Dendritic cell treated with granulocyte-macrophage colony-stimulating factor and Interleukin-4, amounts not matched to agents 40 ng/mL and 50 ng/mL, for 4 days (primary cell): Measurements from ENCODE around the gene AK2.
"Not testable (repeated sequence)": the region's sequence is repeated elsewhere in the genome, so short reads cannot be mapped to it uniquely, and the experiment has no call there.

ENCODE experiments used
- H3K27ac Mint-ChIP-seq: one replicate; pipeline ENCODE4 v1.8.0; 2022; ENCODE audit warnings: mild to moderate bottlenecking, mixed read lengths
- H3K27me3 Mint-ChIP-seq: one replicate; pipeline ENCODE4 v1.8.0; 2022; ENCODE audit warnings: mild to moderate bottlenecking, mixed read lengths
- H3K36me3 Mint-ChIP-seq: one replicate; pipeline ENCODE4 v1.8.0; 2022; ENCODE audit warnings: low read depth, mixed read lengths
- H3K4me1 Mint-ChIP-seq: one replicate; pipeline ENCODE4 v1.8.0; 2022; ENCODE audit warnings: low read depth, mixed read lengths
- H3K4me3 Mint-ChIP-seq: one replicate; pipeline ENCODE4 v1.8.0; 2022; ENCODE audit warnings: mild to moderate bottlenecking, moderate library complexity, mixed read lengths
- H3K9me3 Mint-ChIP-seq: one replicate; pipeline ENCODE4 v1.8.0; 2022; ENCODE audit warnings: mixed read lengths
- intact Hi-C: fragments of 100-400 bp; cut with micrococcal nuclease; formaldehyde crosslinking; loops from one replicate; pipeline ENCODE4 v1.15.0; 2022

The AK2 gene

GRCh38 chr1:32978854-32979253 lies 57.8 kb downstream of the AK2 start:
- intact Hi-C loops = no loop called here
- no peak overlapping the region for H3K4me3 Mint-ChIP-seq
- peak overlapping the region; percentile 99 for H3K27ac Mint-ChIP-seq
- peaks cover 75% of the 10 kb centered on the region for H3K4me1 Mint-ChIP-seq
- H3K36me3 Mint-ChIP-seq = peaks cover 6% of the 10 kb centered on the region
- no peaks in the 10 kb centered on the region for H3K9me3 Mint-ChIP-seq
- H3K27me3 Mint-ChIP-seq = peaks cover 1% of the 10 kb centered on the region

DNA sequence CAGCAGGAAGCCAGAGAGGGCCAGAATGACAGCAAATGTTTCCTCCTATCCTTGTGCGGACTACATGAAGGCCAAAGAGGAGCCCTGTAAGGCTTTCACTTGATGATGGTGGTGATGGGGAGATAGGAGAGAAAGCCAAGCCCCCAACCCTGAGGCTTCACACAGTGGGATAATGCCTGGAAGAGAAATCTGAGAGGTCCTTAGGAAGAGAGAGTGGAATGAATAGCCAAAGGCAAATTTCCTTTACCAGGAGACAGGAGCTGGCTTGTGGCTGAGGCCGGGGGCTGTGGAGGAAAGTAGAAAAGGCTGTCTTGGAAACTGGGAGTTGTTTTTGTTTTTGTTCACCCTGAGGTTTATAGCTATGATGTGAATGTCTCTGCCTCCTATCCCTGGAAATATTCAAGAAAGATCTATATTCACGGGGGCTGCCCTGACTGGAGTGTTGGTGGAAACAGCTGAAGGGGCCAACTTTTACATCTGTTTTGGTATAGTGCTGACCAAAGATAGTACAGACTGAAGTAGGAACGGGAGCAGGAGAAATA lies 59.1 kb downstream of the AK2 start:
- peaks cover 67% of the 10 kb centered on the region for H3K4me1 Mint-ChIP-seq
- intact Hi-C loops = no loop called here
- H3K4me3 Mint-ChIP-seq = no peak overlapping the region
- peaks cover 6% of the 10 kb centered on the region for H3K36me3 Mint-ChIP-seq
- peaks cover 2% of the 10 kb centered on the region for H3K27me3 Mint-ChIP-seq
- no peaks in the 10 kb centered on the region for H3K9me3 Mint-ChIP-seq
- H3K27ac Mint-ChIP-seq = peak overlapping the region; percentile 69

- intact Hi-C loops, H3K36me3 Mint-ChIP-seq: not testable (repeated sequence)
Observed at GRCh38 chr1:32975055-32975454, 61.6 kb downstream of the AK2 start.

GRCh38 chr1:32973458-32973857 lies 63.2 kb downstream of the AK2 start:
- intact Hi-C loops, H3K36me3 Mint-ChIP-seq, H3K9me3 Mint-ChIP-seq, H3K4me3 Mint-ChIP-seq: not testable (repeated sequence)
- peaks cover 65% of the 10 kb centered on the region for H3K4me1 Mint-ChIP-seq
- H3K27me3 Mint-ChIP-seq = peaks cover 13% of the 10 kb centered on the region
- peak overlapping the region; percentile 78 for H3K27ac Mint-ChIP-seq

More at GRCh38 chr1:32975055-32975454, 61.6 kb downstream of the AK2 start:
- Mint-ChIP-seq H3K4me1 (peaks cover 66% of the 10 kb centered on the region), H3K27me3 (peaks cover 13% of the 10 kb centered on the region), H3K27ac (peak overlapping the region; percentile 76)
- H3K9me3 Mint-ChIP-seq, H3K4me3 Mint-ChIP-seq: not testable (repeated sequence)

- peaks cover 6% of the 10 kb centered on the region for H3K36me3 Mint-ChIP-seq
- peak overlapping the region; percentile 73 for H3K4me3 Mint-ChIP-seq
- intact Hi-C loops = no loop called here
- peaks cover 13% of the 10 kb centered on the region for H3K27me3 Mint-ChIP-seq
- peak overlapping the region; percentile 78 for H3K27ac Mint-ChIP-seq
- no peaks in the 10 kb centered on the region for H3K9me3 Mint-ChIP-seq
- peaks cover 65% of the 10 kb centered on the region for H3K4me1 Mint-ChIP-seq
Observed at GRCh38 chr1:32972814-32973428, 63.8 kb downstream of the AK2 start.

DNA sequence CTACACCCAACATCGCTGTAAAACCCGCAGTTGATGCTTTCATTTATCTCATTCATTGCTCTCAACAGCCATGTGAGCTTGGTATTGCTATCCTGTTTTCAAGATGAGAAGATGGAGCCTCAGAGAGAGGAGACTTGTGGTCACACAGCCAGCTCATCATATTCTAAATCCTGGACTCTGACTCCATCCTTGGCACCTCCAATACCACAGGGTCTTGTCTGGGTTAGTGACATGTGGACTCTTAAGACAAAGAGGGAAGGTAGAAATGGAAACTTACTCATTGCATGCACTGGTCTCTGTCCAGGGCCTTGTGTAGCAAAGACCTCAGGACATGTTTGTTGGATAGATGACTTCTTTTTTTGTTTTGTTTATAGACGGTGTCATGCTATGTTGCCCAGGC lies 65.1 kb downstream of the AK2 start:
- Mint-ChIP-seq H3K9me3 (no peaks in the 10 kb centered on the region), H3K4me1 (peaks cover 65% of the 10 kb centered on the region), H3K4me3 (no peak overlapping the region), H3K27me3 (peaks cover 13% of the 10 kb centered on the region), H3K27ac (peak overlapping the region; percentile 48), H3K36me3 (peaks cover 6% of the 10 kb centered on the region)
- intact Hi-C loops = no loop called here

DNA sequence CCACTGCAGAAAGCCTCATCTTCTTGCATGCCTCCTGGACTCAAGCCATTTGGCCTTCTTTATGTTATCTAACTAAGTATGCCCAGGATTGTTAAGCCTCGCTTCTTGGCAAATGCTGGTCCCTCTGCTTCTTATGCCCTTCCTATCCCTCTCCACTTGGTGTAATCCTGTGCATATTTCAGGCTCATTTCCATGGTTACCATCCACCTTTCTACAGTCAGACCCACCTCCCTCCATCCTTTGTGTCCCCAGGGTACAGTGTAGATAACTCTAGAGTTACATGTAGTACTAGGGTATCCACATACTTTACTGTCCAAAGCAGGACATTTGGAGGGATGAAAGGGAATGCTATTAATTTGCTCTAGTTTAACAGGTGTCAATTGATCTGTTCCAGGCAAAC lies 65.5 kb downstream of the AK2 start:
- Mint-ChIP-seq H3K4me3 (no peak overlapping the region), H3K27ac (peak overlapping the region; percentile 48), H3K9me3 (no peaks in the 10 kb centered on the region), H3K27me3 (peaks cover 13% of the 10 kb centered on the region), H3K36me3 (peaks cover 6% of the 10 kb centered on the region), H3K4me1 (peaks cover 70% of the 10 kb centered on the region)
- intact Hi-C loops = no loop called here

DNA sequence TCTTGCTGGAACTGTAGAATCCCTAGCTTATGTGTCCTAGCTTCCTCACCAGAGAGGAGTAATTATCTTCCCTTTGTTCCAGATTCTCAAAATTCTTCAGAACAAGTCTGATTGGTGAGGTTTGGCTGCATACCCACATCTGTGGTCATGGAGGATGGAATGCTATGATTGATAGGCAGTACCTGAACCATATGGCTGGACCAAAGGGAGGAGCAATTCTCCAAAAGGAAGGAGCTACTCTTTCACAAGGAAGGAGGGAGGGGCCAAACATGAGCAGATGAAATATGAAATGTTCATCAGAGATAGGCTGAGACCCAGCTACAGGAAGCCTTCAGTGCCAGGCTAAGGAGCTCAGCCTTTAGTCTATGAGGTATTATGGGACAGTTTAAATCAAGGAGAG lies 67.1 kb downstream of the AK2 start:
- Mint-ChIP-seq H3K4me3 (no peak overlapping the region), H3K27ac (peak overlapping the region; percentile 13), H3K27me3 (peaks cover 12% of the 10 kb centered on the region), H3K4me1 (peaks cover 75% of the 10 kb centered on the region), H3K36me3 (no peaks in the 10 kb centered on the region), H3K9me3 (no peaks in the 10 kb centered on the region)
- intact Hi-C loops = loop anchor here (10.0 kb wide), 1 partner anchor 115 kb away; the partner anchor contains the start of gene AZIN2

- H3K27ac Mint-ChIP-seq = peak overlapping the region; percentile 9
- H3K4me1 Mint-ChIP-seq = peaks cover 75% of the 10 kb centered on the region
- intact Hi-C loops = loop anchor here (10.0 kb wide), 1 partner anchor 117 kb away; the partner anchor contains the start of gene AZIN2
- no peaks in the 10 kb centered on the region for H3K9me3 Mint-ChIP-seq
- H3K4me3 Mint-ChIP-seq = no peak overlapping the region
- H3K27me3 Mint-ChIP-seq = peaks cover 12% of the 10 kb centered on the region
- peaks cover 12% of the 10 kb centered on the region for H3K36me3 Mint-ChIP-seq
Observed at GRCh38 chr1:32967888-32968568, 68.7 kb downstream of the AK2 start.

DNA sequence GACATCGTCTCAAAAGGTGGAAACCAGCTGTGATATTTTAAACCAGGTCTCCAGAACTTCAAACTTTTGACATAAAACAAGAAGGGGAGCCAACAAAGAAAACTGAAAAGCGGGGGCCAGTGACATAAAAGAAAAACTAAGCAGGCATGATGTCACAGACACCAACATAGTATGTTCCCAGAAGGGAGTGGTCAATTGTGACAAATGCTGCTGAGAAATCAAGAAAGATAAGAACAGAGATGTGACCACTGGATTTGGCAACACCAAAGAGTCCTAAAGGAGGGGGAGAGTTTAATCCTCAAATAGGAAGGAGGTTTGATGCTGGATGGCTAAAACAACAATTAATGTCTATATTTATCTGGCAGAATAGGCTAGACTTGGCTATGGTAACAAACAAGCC lies 69.8 kb downstream of the AK2 start:
- peaks cover 4% of the 10 kb centered on the region for H3K27me3 Mint-ChIP-seq
- peaks cover 63% of the 10 kb centered on the region for H3K4me1 Mint-ChIP-seq
- no peaks in the 10 kb centered on the region for H3K9me3 Mint-ChIP-seq
- no peak overlapping the region for H3K4me3 Mint-ChIP-seq
- intact Hi-C loops = loop anchor here (10.0 kb wide), 1 partner anchor 118 kb away; the partner anchor contains the start of gene AZIN2
- H3K36me3 Mint-ChIP-seq = peaks cover 23% of the 10 kb centered on the region
- H3K27ac Mint-ChIP-seq = peak overlapping the region; percentile 9

- no peaks in the 10 kb centered on the region for H3K27me3 Mint-ChIP-seq
- H3K27ac Mint-ChIP-seq = peak overlapping the region; percentile 88
- peaks cover 38% of the 10 kb centered on the region for H3K36me3 Mint-ChIP-seq
- no peaks in the 10 kb centered on the region for H3K9me3 Mint-ChIP-seq
- intact Hi-C loops = loop anchor here (2.0 to 10.0 kb wide), 2 partner anchors 28 to 120 kb away; partner anchors contain the start of gene AZIN2
- H3K4me1 Mint-ChIP-seq = peaks cover 59% of the 10 kb centered on the region
- peak overlapping the region; percentile 70 for H3K4me3 Mint-ChIP-seq
Observed at GRCh38 chr1:32965251-32965747, 71.4 kb downstream of the AK2 start.

GRCh38 chr1:32964461-32965250 lies 72.0 kb downstream of the AK2 start, which contains the start of gene RNF19B:
RNF19B (minus strand) TSS chr1:32964809; CDS start chr1:32964685, 124 bp downstream.
- intact Hi-C loops = loop anchor here (2.0 to 10.0 kb wide), 3 partner anchors 28 to 120 kb away; partner anchors contain the start of gene AZIN2
- Mint-ChIP-seq H3K27me3 (no peaks in the 10 kb centered on the region), H3K4me3 (peak within 1 kb of the TSS; percentile 93), H3K36me3 (peaks cover 41% of the 10 kb centered on the region), H3K4me1 (peaks cover 55% of the 10 kb centered on the region), H3K9me3 (no peaks in the 10 kb centered on the region), H3K27ac (peak within 1 kb of the TSS; percentile 88)

DNA sequence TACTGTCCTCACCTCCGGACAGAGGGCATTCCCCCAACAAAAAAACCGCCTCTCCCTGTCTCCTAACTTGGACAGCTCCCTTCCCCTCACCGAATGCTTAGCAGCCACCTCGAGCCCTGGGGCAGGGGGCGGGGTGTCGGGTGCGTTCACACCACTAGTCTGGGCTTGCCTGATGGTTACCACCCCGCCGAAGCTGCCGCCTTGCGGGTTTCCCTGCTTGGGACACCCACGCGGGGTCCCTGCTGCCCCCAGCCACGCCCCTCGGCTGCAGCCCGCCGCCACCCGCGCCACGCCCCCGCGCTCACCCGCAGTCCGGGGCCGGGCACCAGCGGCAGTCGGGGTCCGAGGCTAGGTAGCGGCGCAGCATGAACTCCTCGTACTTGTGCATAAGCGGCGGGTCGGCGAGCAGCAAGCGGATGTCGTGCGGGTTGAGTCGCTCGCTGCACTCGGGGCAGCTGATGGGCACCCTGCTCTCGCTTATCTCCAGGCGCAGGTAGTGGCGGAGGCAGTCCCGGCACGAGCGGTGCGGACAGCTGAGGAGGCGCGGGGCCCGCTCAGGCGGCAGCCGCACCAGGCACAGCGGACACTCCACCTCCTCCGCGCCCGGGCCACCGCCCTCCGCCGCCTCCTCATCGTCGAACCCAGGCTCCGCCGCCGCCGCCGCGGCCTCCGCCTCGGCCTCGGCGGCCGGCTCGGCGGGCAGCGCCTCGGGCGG lies 72.8 kb downstream of the AK2 start:
- H3K4me3 Mint-ChIP-seq = peak overlapping the region; percentile 93
- peaks cover 47% of the 10 kb centered on the region for H3K36me3 Mint-ChIP-seq
- intact Hi-C loops = loop anchor here (2.0 to 10.0 kb wide), 3 partner anchors 29 to 121 kb away; partner anchors contain the start of gene AZIN2
- peaks cover 55% of the 10 kb centered on the region for H3K4me1 Mint-ChIP-seq
- peak overlapping the region; percentile 88 for H3K27ac Mint-ChIP-seq
- no peaks in the 10 kb centered on the region for H3K27me3 Mint-ChIP-seq
- no peaks in the 10 kb centered on the region for H3K9me3 Mint-ChIP-seq
